ENCODE data around the gene PLA2G12B. TPM values are rescaled to one million over a fixed set of nuclear protein-coding genes. Genes with fewer than 3 reads are reported as not detected.
"Not testable (repeated sequence)": the region's sequence is repeated elsewhere in the genome, so short reads cannot be mapped to it uniquely, and the experiment has no call there.

PLA2G12B gene
- total and polyA plus RNA-seq, 7 donors = 3.2 to 7.2 (median 6.7) TPM; not detected in 4

- DNase-seq = no peak
- Histone ChIP-seq H3K4me1 (no peaks in the 10 kb centered on the region), H3K27me3 (no peaks in the 10 kb centered on the region), H3K27ac (no peak overlapping the region), H3K9me3 (peaks cover 0 to 5% (median 1%) of the 10 kb centered on the region in 4 donors), H3K4me3 (no peak overlapping the region), H3K36me3 (no peaks in the 10 kb centered on the region)
- intact Hi-C loops (cut with DNase I) = no loop called here
- TF ChIP-seq POLR2A (IDR thresholded peaks at IDR 0.05) (no peak), EP300 (IDR thresholded peaks at IDR 0.05) (no peak), POLR2AphosphoS5 (IDR thresholded peaks at IDR 0.05) (no peak)
- TF ChIP-seq, protein P1, sequence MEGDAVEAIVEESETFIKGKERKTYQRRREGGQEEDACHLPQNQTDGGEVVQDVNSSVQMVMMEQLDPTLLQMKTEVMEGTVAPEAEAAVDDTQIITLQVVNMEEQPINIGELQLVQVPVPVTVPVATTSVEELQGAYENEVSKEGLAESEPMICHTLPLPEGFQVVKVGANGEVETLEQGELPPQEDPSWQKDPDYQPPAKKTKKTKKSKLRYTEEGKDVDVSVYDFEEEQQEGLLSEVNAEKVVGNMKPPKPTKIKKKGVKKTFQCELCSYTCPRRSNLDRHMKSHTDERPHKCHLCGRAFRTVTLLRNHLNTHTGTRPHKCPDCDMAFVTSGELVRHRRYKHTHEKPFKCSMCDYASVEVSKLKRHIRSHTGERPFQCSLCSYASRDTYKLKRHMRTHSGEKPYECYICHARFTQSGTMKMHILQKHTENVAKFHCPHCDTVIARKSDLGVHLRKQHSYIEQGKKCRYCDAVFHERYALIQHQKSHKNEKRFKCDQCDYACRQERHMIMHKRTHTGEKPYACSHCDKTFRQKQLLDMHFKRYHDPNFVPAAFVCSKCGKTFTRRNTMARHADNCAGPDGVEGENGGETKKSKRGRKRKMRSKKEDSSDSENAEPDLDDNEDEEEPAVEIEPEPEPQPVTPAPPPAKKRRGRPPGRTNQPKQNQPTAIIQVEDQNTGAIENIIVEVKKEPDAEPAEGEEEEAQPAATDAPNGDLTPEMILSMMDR (IDR thresholded peaks at IDR 0.05) = no peak
- 92 to 94% methylated on average over 3 of the region's 3 CpGs for WGBS, 2 donors
These were observed 28.6 kb downstream of the PLA2G12B start for GRCh38 chr10:72925951-72926465.

GRCh38 chr10:72924351-72924750 is 30.3 kb downstream of the PLA2G12B start:
- no peak overlapping the region for H3K4me3 ChIP-seq
- intact Hi-C loops (cut with DNase I) = no loop called here
- DNase-seq = no peak
- no peaks in the 10 kb centered on the region for H3K27me3 ChIP-seq
- no peaks in the 10 kb centered on the region for H3K36me3 ChIP-seq
- WGBS, 2 donors = 96% methylated on average over 13 of the region's 13 CpGs
- no peaks in the 10 kb centered on the region for H3K4me1 ChIP-seq
- TF ChIP-seq, protein P1 (IDR thresholded peaks at IDR 0.05) = no peak
- no peak for TF ChIP-seq POLR2A (IDR thresholded peaks at IDR 0.05)
- peaks cover 0 to 5% (median 2%) of the 10 kb centered on the region in 4 donors for H3K9me3 ChIP-seq
- H3K27ac ChIP-seq = no peak overlapping the region

- H3K27ac ChIP-seq; H3K4me3 ChIP-seq; H3K4me1 ChIP-seq; intact Hi-C loops (cut with DNase I); H3K27me3 ChIP-seq; H3K9me3 ChIP-seq; H3K36me3 ChIP-seq; DNase-seq: not testable (repeated sequence)
- 96 to 97% methylated on average over 1 of the region's 1 CpG for WGBS, 2 donors
These were observed 33.4 kb downstream of the PLA2G12B start for GRCh38 chr10:72921147-72921683.

DNA sequence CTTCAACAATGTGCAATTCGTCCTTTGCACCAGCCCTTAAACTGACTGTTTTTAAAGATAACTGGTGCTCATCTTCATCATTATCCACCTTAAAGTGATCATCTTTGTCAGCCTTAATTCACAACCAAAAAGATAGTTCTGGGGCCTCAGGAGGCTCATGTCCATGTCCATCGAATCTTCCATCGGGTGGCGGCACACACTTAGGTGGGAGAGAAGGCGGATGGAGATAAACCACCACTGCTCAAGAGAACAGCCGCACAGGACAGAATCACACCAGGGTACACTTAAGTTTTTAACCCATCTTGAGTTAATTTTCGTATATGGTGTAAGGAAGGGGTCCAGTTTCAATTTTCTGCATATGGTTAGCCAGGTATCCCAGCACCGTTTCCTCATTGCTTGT is 36.3 kb downstream of the PLA2G12B start:
- H3K27me3 ChIP-seq = no peaks in the 10 kb centered on the region
- H3K4me1 ChIP-seq = no peaks in the 10 kb centered on the region
- WGBS, 2 donors = 96 to 97% methylated on average over 8 of the region's 8 CpGs
- H3K36me3 ChIP-seq = no peaks in the 10 kb centered on the region
- peaks cover 0 to 5% (median 2%) of the 10 kb centered on the region in 4 donors for H3K9me3 ChIP-seq
- no peak overlapping the region for H3K4me3 ChIP-seq
- no peak overlapping the region for H3K27ac ChIP-seq
- no peak for DNase-seq
- intact Hi-C loops (cut with DNase I) = no loop called here
- no peak for TF ChIP-seq POLR2AphosphoS5 (IDR thresholded peaks at IDR 0.05)
- TF ChIP-seq, protein P1 (IDR thresholded peaks at IDR 0.05) = no peak

DNA sequence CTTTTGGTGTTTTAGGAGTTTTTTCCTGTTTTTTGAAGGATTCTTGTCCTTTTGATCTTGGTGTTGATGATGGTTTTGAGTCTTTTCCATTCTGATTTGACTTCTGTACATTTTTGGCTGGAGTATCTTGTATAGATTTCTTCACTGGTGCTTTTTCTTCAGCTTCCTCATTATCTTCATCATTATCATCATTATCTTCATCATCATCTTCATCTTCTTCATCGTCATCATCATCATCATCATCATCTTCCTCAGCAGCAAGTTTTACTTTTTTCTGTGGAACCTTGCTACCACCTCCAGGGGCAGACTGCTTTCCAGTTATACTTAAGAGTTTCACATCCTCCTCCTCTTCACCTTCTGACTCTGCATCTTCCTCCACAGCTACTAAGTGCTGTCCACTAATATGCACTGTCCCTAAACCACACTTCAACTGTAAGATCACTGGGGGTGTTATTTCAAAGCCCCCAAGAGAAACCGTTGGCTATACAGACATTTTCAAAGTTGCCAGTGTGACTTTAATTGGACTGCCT is 36.7 kb downstream of the PLA2G12B start:
- 83 to 85% methylated on average over 2 of the region's 2 CpGs for WGBS, 2 donors
- H3K4me1 ChIP-seq; H3K27ac ChIP-seq; H3K36me3 ChIP-seq; DNase-seq; H3K9me3 ChIP-seq; H3K27me3 ChIP-seq; H3K4me3 ChIP-seq; intact Hi-C loops (cut with DNase I): not testable (repeated sequence)

DNA sequence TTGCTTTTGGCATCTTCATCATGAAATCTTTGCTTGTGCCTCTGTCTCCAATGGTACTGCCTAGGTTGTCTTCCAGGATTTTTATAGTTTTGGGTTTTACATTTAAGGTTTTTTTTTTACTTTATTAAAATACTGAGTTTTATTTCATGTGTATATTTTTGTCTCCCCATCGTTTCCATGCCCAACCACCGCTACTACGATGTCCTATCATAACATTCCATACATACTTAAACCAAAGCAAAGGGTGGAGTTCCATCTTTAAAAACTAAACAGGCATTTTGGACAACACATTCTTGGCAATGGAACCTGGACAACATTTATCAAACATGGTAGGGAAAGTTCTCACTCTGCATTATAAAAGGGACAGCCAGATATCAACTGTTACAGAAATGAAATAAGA is 37.4 kb downstream of the PLA2G12B start:
- DNase-seq; H3K27ac ChIP-seq; intact Hi-C loops (cut with DNase I); H3K36me3 ChIP-seq; H3K27me3 ChIP-seq; H3K4me1 ChIP-seq; H3K9me3 ChIP-seq; H3K4me3 ChIP-seq: not testable (repeated sequence)
- 75 to 85% methylated on average over 3 of the region's 3 CpGs for WGBS, 2 donors
